Renal cortical epithelial cell (primary cell): Measurements from ENCODE around the gene REV3L. TPM values are rescaled to one million over a fixed set of nuclear protein-coding genes. Genes with fewer than 3 reads are reported as not detected.

ENCODE experiments used
- DNase-seq: peaks from one replicate; pipeline ENCODE4 v3.0.0-alpha.2; 2011; ENCODE audit warnings: low read depth
- total RNA-seq: library from RNA; depleted of rRNA; stranded (reverse); fragments of >200 nt; gene quantifications from 2 replicates; pipeline ENCODE4 v1.2.3, GENCODE V29; 2014

Gene REV3L
- total RNA-seq, 1 donor from 2014 or later, result 41.9 TPM

GRCh38 chr6:111423055-111423633 is 59.9 kb downstream of the REV3L start:
- peak; percentile 24 for DNase-seq

- peak; percentile 61 for DNase-seq
Observed at GRCh38 chr6:111418971-111419693, 63.9 kb downstream of the REV3L start.

- DNase-seq, result peak; percentile 30
Observed at GRCh38 chr6:111417946-111418345, 65.1 kb downstream of the REV3L start.

GRCh38 chr6:111417181-111417585 is 65.8 kb downstream of the REV3L start:
- no peak for DNase-seq

- DNase-seq, result no peak
Observed at GRCh38 chr6:111416529-111416928, 66.5 kb downstream of the REV3L start.

- DNase-seq, result no peak
Observed at GRCh38 chr6:111414373-111414772, 68.6 kb downstream of the REV3L start.

- DNase-seq, result no peak
Observed at GRCh38 chr6:111411978-111412566, 70.9 kb downstream of the REV3L start.

GRCh38 chr6:111411046-111411445 is 72.0 kb downstream of the REV3L start:
- no peak for DNase-seq

GRCh38 chr6:111410371-111410770 is 72.6 kb downstream of the REV3L start:
- DNase-seq, result no peak

- no peak for DNase-seq
Observed at GRCh38 chr6:111409430-111409829, 73.6 kb downstream of the REV3L start.

GRCh38 chr6:111407686-111408085 is 75.3 kb downstream of the REV3L start:
- DNase-seq, result no peak

GRCh38 chr6:111406200-111406721 is 76.8 kb downstream of the REV3L start:
- DNase-seq, result no peak

GRCh38 chr6:111403388-111403787 is 79.6 kb downstream of the REV3L start:
- DNase-seq, result no peak

- no peak for DNase-seq
Observed at GRCh38 chr6:111399626-111400025, 83.4 kb downstream of the REV3L start.

GRCh38 chr6:111388681-111389080 is 94.3 kb downstream of the REV3L start:
- no peak for DNase-seq

GRCh38 chr6:111382476-111383294 is 100.3 kb downstream of the REV3L start:
- no peak for DNase-seq

GRCh38 chr6:111381728-111382127 is 101.3 kb downstream of the REV3L start:
- no peak for DNase-seq

- peak; percentile 65 for DNase-seq
Observed at GRCh38 chr6:111381123-111381522, 101.9 kb downstream of the REV3L start.

- DNase-seq, result no peak
Observed at GRCh38 chr6:111379831-111380230, 103.2 kb downstream of the REV3L start.

GRCh38 chr6:111379302-111379701 is 103.7 kb downstream of the REV3L start:
- no peak for DNase-seq

- DNase-seq, result peak; percentile 9
Observed at GRCh38 chr6:111377558-111378120, 105.4 kb downstream of the REV3L start.
